Peyer's patch (tissue), 4 donors: ENCODE measurements around the gene NXPH4. TPM values are rescaled to one million over a fixed set of nuclear protein-coding genes. Genes with fewer than 3 reads are reported as not detected.

ENCODE experiments used
- DNase-seq, 3 donors: peaks; one replicate each; pipeline ENCODE4 v3.0.0-alpha.2; 2017 to 2019
- H3K27ac ChIP-seq, 4 donors: fragments of 200-600 bp; sonication (generic); one replicate each; pipeline ENCODE4 v1.5.1; 2016 to 2019
- H3K27me3 ChIP-seq, 2 donors: fragments of 200-600 bp; sonication (generic); one replicate each; pipeline ENCODE4 v1.5.1; 2019
- H3K36me3 ChIP-seq, 3 donors: fragments of 200-600 bp; sonication (generic); one replicate each; pipeline ENCODE4 v1.5.1; 2016 to 2019
- H3K4me1 ChIP-seq, 4 donors: fragments of 200-600 bp; sonication (generic); one replicate each; pipeline ENCODE4 v1.5.1; 2016 to 2019
- H3K4me3 ChIP-seq, 4 donors: fragments of 200-600 bp; sonication (generic); 1 replicate in 3 of 4; 2 replicates in 1 of 4; pipeline ENCODE4 v1.5.1; 2016 to 2019; ENCODE audit warnings: mild to moderate bottlenecking in 1 of 4
- H3K9me3 ChIP-seq, 4 donors: fragments of 200-600 bp; sonication (generic); one replicate each; pipeline ENCODE4 v1.5.1; 2016 to 2019; ENCODE audit warnings: mild to moderate bottlenecking in 1 of 4
- POLR2A ChIP-seq, 2 donors: fragments of 450-650 bp; IDR thresholded peaks; one replicate each; pipeline ENCODE4 v1.5.1; 2017; ENCODE audit warnings: antibody characterized with exemption in 2 of 2, mild to moderate bottlenecking in 2 of 2, moderate library complexity in 2 of 2
- total RNA-seq, 4 donors: library from RNA; depleted of rRNA; stranded (reverse); fragments of >200 nt; gene quantifications; one replicate each; pipeline ENCODE4 v1.1.0, GENCODE V29; 2016
- TF ChIP-seq, protein P1 (sequence below), 6 experiments: fragments of 450-650 bp in 4 of 6; fragments of 200-600 bp in 2 of 6; sonication (generic) in 1 of 6; IDR thresholded peaks; one replicate each; pipeline ENCODE4 v1.5.1; 2017 to 2019; ENCODE audit warnings: antibody characterized with exemption in 6 of 6, mild to moderate bottlenecking in 3 of 6, moderate library complexity in 1 of 6

The NXPH4 gene
- total RNA-seq: not detected

DNA sequence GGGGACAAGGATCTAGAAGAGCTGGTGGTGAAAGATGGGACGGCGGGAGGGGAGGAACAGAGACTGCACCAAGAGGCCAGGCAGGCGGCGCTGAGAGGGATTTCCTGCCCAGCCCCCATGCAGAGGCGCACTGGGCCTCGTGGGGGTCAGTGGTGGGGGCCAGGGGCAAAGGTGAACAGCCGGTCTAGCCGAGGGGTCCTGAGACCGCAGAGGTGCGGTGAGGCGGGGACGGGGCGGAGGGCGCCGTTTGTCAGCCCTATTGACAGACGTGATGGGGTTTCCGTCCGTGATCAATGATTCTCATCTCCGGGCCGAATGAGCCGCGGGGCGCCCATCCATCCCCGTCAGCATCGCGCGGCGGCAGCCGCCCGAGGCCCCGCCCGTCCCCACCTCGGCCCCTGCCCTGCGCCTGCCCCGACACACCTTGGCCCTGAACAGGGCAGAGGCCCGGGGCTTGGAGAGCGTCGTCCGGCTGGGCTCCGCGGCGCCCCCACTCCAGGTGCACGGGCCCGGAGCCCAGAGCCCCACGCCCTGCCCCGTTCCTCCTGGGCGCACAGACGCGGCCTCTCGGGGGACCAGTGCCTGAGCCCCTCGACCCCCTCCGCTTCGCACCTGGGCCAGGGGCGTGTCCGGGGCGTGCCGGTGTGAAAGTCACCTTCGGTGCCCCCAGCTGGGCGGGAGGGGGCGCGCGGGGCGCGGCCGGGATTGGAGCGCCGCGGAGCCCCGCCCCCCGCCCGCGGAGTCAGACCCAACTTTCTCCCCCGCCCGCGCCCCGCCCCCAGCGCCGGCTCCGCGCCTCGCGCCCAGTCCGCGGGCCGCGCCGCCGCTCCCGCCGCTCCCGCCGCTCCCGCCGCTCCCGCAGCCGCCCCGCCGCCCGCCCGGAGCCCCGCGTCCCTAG is at the start of gene NXPH4:
Gene NXPH4 (plus strand): TSS at position 781 of the 898 bp plus-strand sequence. CDS start 176 bp downstream, outside the sequence.
- H3K4me3 ChIP-seq: peak within 1 kb of the TSS; percentile 28 to 55 (median 50)
- H3K27ac ChIP-seq: peak within 1 kb of the TSS in 1 of 4 donors; percentile 49
- H3K9me3 ChIP-seq: no peaks in the 10 kb centered on the region
- peaks cover 0 to 60% of the 10 kb centered on the region in 2 donors for H3K27me3 ChIP-seq
- peaks cover 0 to 38% (median 21%) of the 10 kb centered on the region in 4 donors for H3K4me1 ChIP-seq
- peaks cover 0 to 17% (median 0%) of the 10 kb centered on the region in 3 donors for H3K36me3 ChIP-seq
- TF ChIP-seq, protein P1, sequence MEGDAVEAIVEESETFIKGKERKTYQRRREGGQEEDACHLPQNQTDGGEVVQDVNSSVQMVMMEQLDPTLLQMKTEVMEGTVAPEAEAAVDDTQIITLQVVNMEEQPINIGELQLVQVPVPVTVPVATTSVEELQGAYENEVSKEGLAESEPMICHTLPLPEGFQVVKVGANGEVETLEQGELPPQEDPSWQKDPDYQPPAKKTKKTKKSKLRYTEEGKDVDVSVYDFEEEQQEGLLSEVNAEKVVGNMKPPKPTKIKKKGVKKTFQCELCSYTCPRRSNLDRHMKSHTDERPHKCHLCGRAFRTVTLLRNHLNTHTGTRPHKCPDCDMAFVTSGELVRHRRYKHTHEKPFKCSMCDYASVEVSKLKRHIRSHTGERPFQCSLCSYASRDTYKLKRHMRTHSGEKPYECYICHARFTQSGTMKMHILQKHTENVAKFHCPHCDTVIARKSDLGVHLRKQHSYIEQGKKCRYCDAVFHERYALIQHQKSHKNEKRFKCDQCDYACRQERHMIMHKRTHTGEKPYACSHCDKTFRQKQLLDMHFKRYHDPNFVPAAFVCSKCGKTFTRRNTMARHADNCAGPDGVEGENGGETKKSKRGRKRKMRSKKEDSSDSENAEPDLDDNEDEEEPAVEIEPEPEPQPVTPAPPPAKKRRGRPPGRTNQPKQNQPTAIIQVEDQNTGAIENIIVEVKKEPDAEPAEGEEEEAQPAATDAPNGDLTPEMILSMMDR (IDR thresholded peaks at IDR 0.05): no peak
- no peak for TF ChIP-seq POLR2A (IDR thresholded peaks at IDR 0.05)
- DNase-seq: peak; percentile 58 to 72 (median 66)

DNA sequence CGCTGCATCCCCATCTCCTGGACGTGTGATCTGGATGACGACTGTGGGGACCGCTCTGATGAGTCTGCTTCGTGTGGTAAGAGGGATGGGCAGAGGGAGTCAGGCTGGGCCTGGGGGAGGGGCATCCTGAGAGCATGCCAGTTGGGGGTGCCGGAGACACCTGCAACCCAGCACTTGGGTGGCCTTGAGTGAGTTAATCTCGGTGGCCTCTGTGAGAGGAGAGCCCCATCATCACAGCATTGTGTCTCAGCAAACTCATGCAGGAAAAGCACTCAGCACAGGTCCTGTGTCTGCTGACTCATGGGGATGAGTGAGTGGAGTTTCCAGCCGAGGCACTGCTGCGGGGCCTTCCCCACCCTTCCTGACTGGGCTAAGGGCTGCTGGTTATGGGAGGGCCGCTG is 49.6 kb upstream of the NXPH4 start:
- Histone ChIP-seq H3K27me3 (no peaks in the 10 kb centered on the region), H3K27ac (no peak overlapping the region), H3K9me3 (no peaks in the 10 kb centered on the region), H3K36me3 (peaks cover 0 to 82% (median 0%) of the 10 kb centered on the region in 3 donors), H3K4me3 (no peak overlapping the region), H3K4me1 (peaks cover 0 to 4% (median 0%) of the 10 kb centered on the region in 4 donors)
- no peak for DNase-seq
- TF ChIP-seq, protein P1 (IDR thresholded peaks at IDR 0.05): no peak
- TF ChIP-seq POLR2A (IDR thresholded peaks at IDR 0.05): no peak

DNA sequence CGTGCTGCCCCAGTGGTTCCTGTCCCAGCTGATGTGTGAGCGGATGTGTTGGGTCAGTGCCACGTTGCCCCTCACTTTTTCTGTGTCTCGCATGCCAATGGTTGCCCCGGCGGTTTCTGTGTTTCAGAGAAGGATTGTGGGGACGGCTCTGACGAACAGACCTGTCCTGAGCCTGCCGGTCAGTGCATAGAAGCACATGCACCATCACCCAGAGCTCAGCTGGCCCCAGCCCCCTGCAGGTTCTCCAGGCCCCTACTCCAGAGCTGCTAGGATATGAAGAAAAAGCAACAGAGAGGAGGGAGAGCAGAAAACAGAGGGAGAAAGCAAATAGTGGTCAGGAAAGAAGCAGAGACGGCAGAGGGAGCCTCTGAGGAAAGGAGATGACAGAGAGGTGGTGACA is 48.5 kb upstream of the NXPH4 start:
- H3K4me1 ChIP-seq: peaks cover 0 to 4% (median 0%) of the 10 kb centered on the region in 4 donors
- DNase-seq: no peak
- no peak overlapping the region for H3K4me3 ChIP-seq
- TF ChIP-seq, protein P1 (IDR thresholded peaks at IDR 0.05): no peak
- no peak for TF ChIP-seq POLR2A (IDR thresholded peaks at IDR 0.05)
- H3K9me3 ChIP-seq: no peaks in the 10 kb centered on the region
- peaks cover 0 to 71% (median 0%) of the 10 kb centered on the region in 3 donors for H3K36me3 ChIP-seq
- no peaks in the 10 kb centered on the region for H3K27me3 ChIP-seq
- no peak overlapping the region for H3K27ac ChIP-seq

DNA sequence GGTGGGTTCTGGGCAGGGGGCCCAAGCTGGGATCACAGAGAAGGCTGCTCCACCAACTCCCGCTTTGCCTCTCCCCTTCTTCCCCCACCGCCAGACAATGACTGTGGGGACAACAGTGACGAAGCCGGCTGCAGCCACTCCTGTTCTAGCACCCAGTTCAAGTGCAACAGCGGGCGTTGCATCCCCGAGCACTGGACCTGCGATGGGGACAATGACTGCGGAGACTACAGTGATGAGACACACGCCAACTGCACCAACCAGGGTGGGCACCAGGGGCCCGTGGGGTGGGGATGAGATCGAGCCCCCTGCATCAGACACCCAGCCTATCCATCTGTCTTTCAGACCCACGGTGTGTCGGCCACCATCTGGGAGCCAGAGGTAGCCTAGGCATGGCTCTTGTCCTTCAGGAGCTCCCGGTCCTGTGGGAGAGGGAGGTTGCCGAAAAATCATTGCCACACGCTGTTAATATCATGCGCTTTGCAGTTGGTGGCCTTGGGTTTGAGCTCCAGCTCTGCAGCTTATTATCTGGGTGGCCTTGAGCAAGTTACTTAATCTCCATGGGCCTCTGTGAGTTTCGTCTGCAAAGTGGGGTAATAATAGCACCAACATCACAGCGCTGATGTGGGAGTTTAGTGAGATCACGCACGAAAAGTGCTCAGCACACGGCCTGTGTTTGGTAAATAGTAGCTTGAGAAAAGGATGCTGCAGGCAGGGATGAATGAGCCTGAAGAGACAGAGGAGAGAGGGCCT is 47.4 kb upstream of the NXPH4 start:
- Histone ChIP-seq H3K36me3 (peaks cover 0 to 71% (median 0%) of the 10 kb centered on the region in 3 donors), H3K4me1 (peaks cover 0 to 4% (median 0%) of the 10 kb centered on the region in 4 donors), H3K27ac (no peak overlapping the region), H3K27me3 (no peaks in the 10 kb centered on the region), H3K4me3 (no peak overlapping the region), H3K9me3 (no peaks in the 10 kb centered on the region)
- no peak for DNase-seq
- TF ChIP-seq POLR2A (IDR thresholded peaks at IDR 0.05): no peak
- TF ChIP-seq, protein P1 (IDR thresholded peaks at IDR 0.05): no peak

DNA sequence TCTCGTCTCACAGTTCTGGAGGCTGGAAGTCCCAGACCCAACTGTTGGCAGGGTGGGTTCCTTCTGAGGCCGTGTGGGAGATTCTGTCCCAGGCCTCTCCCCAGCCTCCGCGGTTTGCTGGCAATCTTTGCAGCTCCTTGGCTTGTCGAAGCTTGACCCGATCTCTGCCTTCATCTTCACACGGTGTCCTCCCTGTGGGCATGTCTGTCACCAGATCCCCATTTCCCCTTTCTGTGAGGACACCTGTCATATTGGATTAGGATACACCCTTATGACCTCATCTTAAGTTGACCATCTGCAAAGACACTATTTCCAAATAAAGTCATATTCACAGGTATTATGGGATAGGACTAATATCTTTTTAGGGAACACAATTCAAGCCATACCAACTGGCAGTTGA is 46.6 kb upstream of the NXPH4 start:
- no peak overlapping the region for H3K4me3 ChIP-seq
- no peaks in the 10 kb centered on the region for H3K9me3 ChIP-seq
- H3K27me3 ChIP-seq: no peaks in the 10 kb centered on the region
- H3K36me3 ChIP-seq: peaks cover 0 to 75% (median 0%) of the 10 kb centered on the region in 3 donors
- no peak overlapping the region for H3K27ac ChIP-seq
- TF ChIP-seq POLR2A (IDR thresholded peaks at IDR 0.05): no peak
- TF ChIP-seq, protein P1 (IDR thresholded peaks at IDR 0.05): no peak
- DNase-seq: no peak
- peaks cover 0 to 4% (median 0%) of the 10 kb centered on the region in 4 donors for H3K4me1 ChIP-seq
